Measurements from ENCODE around the gene CDKN2B.
A peak's percentile ranks its signal among the peaks of the same experiment; 100 is the strongest.

Gene CDKN2B

DNA sequence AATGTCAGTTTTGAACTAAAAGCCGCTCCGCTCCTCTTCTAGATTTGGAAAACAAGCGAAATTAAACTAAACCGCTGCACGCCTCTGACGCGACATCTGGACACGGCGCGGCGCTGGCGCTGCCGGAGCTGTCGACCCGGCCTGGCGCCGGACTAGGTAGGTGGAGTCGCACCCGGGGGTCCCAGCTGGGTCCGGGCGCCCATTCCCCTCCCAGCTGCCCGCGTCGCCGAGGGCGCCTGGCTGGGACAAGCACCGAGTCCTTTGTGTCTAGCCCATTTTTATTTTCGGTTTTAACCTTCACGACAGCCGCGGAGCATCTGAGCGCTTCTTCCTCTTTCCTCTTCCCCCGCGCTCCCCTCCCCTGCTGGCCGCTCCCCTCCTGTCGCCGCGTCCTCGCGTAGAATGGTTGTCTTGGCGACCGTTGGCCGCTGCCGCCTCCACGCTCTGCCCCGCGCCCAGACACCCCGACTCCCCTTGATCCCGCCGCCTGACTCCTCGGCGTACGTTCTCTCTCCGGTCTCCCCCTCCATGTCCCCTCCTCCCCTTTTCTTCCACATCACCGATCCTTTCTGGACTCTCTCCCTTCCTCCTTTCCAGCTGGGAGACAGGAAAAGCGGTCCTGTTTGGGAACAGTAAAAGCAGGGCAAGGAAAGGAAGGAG, 14.0 kb downstream of the CDKN2B start:
- Histone ChIP-seq H3K9ac (no peak overlapping the region), H3K4me3 (ENCODE audit: low read depth, low read length) (peak overlapping the region; percentile 79), H3K9me3 (ENCODE audit: control insufficient read depth, low read length) (no peaks in the 10 kb centered on the region), H3K27ac (peak overlapping the region; percentile 74), H3K36me3 (ENCODE audit: control insufficient read depth, insufficient read depth, low read length) (no peaks in the 10 kb centered on the region), H3K27me3 (ENCODE audit: control insufficient read depth, insufficient read depth, low read length) (no peaks in the 10 kb centered on the region), H3K4me2 (ENCODE audit: low read length) (peak overlapping the region; percentile 91), H3K79me2 (no peaks in the 10 kb centered on the region), H2AFZ (peak overlapping the region; percentile 54), H3K4me1 (no peaks in the 10 kb centered on the region)
- TF ChIP-seq, protein P1, sequence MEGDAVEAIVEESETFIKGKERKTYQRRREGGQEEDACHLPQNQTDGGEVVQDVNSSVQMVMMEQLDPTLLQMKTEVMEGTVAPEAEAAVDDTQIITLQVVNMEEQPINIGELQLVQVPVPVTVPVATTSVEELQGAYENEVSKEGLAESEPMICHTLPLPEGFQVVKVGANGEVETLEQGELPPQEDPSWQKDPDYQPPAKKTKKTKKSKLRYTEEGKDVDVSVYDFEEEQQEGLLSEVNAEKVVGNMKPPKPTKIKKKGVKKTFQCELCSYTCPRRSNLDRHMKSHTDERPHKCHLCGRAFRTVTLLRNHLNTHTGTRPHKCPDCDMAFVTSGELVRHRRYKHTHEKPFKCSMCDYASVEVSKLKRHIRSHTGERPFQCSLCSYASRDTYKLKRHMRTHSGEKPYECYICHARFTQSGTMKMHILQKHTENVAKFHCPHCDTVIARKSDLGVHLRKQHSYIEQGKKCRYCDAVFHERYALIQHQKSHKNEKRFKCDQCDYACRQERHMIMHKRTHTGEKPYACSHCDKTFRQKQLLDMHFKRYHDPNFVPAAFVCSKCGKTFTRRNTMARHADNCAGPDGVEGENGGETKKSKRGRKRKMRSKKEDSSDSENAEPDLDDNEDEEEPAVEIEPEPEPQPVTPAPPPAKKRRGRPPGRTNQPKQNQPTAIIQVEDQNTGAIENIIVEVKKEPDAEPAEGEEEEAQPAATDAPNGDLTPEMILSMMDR (IDR thresholded peaks at IDR 0.05): no peak

DNA sequence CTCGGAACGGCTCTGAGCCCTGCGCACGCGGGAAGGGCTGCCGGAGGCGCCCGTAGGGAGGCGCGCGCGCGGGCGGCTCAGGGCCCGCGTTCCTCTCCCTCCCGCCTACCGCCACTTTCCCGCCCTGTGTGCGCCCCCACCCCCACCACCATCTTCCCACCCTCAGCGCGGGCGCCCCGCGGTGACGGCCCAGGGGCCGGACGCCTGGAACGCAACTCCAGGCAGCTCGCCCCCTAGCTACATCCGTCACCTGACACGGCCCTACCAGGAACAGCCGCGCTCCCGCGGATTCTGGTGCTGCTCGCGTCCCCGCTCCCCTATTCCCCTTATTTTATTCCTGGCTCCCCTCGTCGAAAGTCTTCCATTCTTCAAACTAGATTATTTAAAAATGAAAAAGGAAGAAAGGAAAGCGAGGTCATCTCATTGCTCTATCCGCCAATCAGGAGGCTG, 14.5 kb downstream of the CDKN2B start, which contains the start of gene CDKN2B-AS1:
CDKN2B-AS1 (plus strand) TSS at position 236 of the 450 bp plus-strand sequence.
- Histone ChIP-seq H3K36me3 (ENCODE audit: control insufficient read depth, insufficient read depth, low read length) (no peaks in the 10 kb centered on the region), H3K27me3 (ENCODE audit: control insufficient read depth, insufficient read depth, low read length) (peaks cover 4% of the 10 kb centered on the region), H3K9me3 (ENCODE audit: control insufficient read depth, low read length) (no peaks in the 10 kb centered on the region), H3K4me1 (no peaks in the 10 kb centered on the region), H3K4me3 (ENCODE audit: low read depth, low read length) (peak within 1 kb of the TSS; percentile 79), H2AFZ (peak within 1 kb of the TSS; percentile 54), H3K27ac (peak within 1 kb of the TSS; percentile 74), H3K9ac (no peak within 1 kb of the TSS), H3K79me2 (no peaks in the 10 kb centered on the region), H3K4me2 (ENCODE audit: low read length) (peak within 1 kb of the TSS; percentile 91)
- TF ChIP-seq, protein P1 (IDR thresholded peaks at IDR 0.05): no peak

DNA sequence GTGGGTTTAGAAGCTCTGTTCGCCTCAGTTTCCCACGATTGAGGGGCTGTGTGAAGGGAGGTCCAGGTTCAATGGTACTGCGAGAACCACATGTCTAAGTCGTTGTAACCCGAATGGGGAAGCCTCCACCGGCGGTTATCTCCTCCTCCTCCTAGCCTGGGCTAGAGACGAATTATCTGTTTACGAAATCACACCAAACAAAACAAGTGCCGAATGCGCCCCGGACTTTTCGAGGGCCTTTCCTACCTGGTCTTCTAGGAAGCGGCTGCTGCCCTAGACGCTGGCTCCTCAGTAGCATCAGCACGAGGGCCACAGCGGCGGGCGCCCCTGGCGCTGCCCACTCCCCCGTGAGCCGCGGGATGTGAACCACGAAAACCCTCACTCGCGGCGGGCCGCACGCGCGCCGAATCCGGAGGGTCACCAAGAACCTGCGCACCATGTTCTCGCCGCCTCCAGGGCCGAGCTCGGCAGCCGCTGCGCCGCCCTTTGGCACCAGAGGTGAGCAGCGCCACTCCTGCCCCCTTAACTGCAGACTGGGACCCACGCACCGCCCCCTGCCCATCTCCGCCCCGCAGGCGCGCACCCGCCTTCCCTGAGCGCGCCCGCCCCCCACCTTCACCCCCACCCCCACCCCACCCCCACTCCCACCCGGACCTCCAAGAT, 15.1 kb downstream of the CDKN2B start, which contains the start of gene CDKN2A:
CDKN2A (minus strand) TSS at position 500 of the 663 bp plus-strand sequence.
- Histone ChIP-seq H3K4me1 (no peaks in the 10 kb centered on the region), H3K27me3 (ENCODE audit: control insufficient read depth, insufficient read depth, low read length) (peaks cover 10% of the 10 kb centered on the region), H3K27ac (peak within 1 kb of the TSS; percentile 74), H3K79me2 (no peaks in the 10 kb centered on the region), H3K9me3 (ENCODE audit: control insufficient read depth, low read length) (no peaks in the 10 kb centered on the region), H3K4me3 (ENCODE audit: low read depth, low read length) (peak within 1 kb of the TSS; percentile 79), H3K9ac (no peak within 1 kb of the TSS), H2AFZ (peak within 1 kb of the TSS; percentile 54), H3K4me2 (ENCODE audit: low read length) (peak within 1 kb of the TSS; percentile 91), H3K36me3 (ENCODE audit: control insufficient read depth, insufficient read depth, low read length) (no peaks in the 10 kb centered on the region)
- TF ChIP-seq, protein P1 (IDR thresholded peaks at IDR 0.05): no peak

DNA sequence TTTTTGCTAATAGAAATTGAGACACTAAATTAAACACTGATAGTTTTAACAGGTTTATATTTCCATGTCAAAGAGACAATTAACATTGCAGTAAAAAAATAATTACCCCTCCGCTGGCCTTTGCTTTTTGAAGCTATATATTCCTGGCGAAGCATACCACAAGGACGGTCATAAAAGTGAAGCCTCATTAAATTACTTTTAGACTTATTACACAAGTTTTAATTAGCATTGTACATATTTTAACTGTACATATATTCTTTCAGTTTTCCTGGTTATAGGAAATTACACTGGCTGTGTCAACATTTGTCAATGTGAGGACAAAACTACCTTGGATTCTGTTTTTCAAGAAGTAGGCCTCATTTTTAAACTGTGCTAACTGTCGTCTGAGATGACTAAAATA, 16.1 kb downstream of the CDKN2B start:
- Histone ChIP-seq H3K9ac (no peak overlapping the region), H3K36me3 (ENCODE audit: control insufficient read depth, insufficient read depth, low read length) (no peaks in the 10 kb centered on the region), H3K9me3 (ENCODE audit: control insufficient read depth, low read length) (no peaks in the 10 kb centered on the region), H3K79me2 (no peaks in the 10 kb centered on the region), H3K27me3 (ENCODE audit: control insufficient read depth, insufficient read depth, low read length) (peaks cover 12% of the 10 kb centered on the region), H3K4me3 (ENCODE audit: low read depth, low read length) (no peak overlapping the region), H3K4me2 (ENCODE audit: low read length) (no peak overlapping the region), H3K4me1 (no peaks in the 10 kb centered on the region), H3K27ac (no peak overlapping the region), H2AFZ (no peak overlapping the region)
- TF ChIP-seq, protein P1 (IDR thresholded peaks at IDR 0.05): no peak

Measured in parathyroid adenoma (tissue), 2 donors.